A375 (cell line): ENCODE data around the gene GLB1L. TPM values are rescaled to one million over a fixed set of nuclear protein-coding genes. Genes with fewer than 3 reads are reported as not detected.

Experiments used
- small RNA-seq: library from RNA; depleted of rRNA; stranded (forward); fragments of <200 nt; gene quantifications from one replicate; pipeline ENCODE3, GENCODE V24; 2014
- total RNA-seq: library from RNA; depleted of rRNA; stranded (reverse); fragments of >200 nt; shearing (Covaris generic); gene quantifications from 2 replicates; pipeline ENCODE4 v1.2.3, GENCODE V29; 2014; rRNA removed

Gene GLB1L
- total RNA-seq = 10.8 and 14.0 TPM in 2 replicates

GRCh38 chr2:219245148-219245898 is at the start of gene GLB1L, which contains the start of gene STK16:
TSS of gene GLB1L (minus strand) at chr2:219245444. CDS start at chr2:219243573, 1,871 bp downstream.
TSS of gene STK16 (plus strand) at chr2:219245479. CDS start at chr2:219246000, 521 bp downstream.

GRCh38 chr2:219279151-219279915 is 34.1 kb upstream of the GLB1L start, which contains the start of gene DNAJB2:
TSS of gene DNAJB2 (plus strand) at chr2:219279366. CDS start at chr2:219279834, 468 bp downstream.

GRCh38 chr2:219253753-219254589 is 8.7 kb upstream of the GLB1L start, which contains the start of gene TUBA4A:
TSS of gene TUBA4A (minus strand) at chr2:219253918. CDS start at chr2:219253858, 60 bp downstream.

GRCh38 chr2:219252900-219253752 is 7.9 kb upstream of the GLB1L start, which contains the start of gene TUBA4B:
TSS of gene TUBA4B (plus strand) at chr2:219253243. CDS start at chr2:219253408, 165 bp downstream.

GRCh38 chr2:219229305-219230058 is 15.8 kb downstream of the GLB1L start, which contains the start of the genes ANKZF1 and ATG9A:
TSS of gene ANKZF1 (plus strand) at chr2:219229806. CDS start at chr2:219230258, 452 bp downstream.
TSS of gene ATG9A (minus strand) at chr2:219229636. CDS start at chr2:219228024, 1,612 bp downstream.

GRCh38 chr2:219218732-219219701 is 26.2 kb downstream of the GLB1L start, which contains the start of gene ABCB6:
TSS of gene ABCB6 (minus strand) at chr2:219218958. CDS start at chr2:219218673, 285 bp downstream.

GRCh38 chr2:219206328-219207133 is 38.7 kb downstream of the GLB1L start, which contains the start of gene ZFAND2B:
TSS of gene ZFAND2B (plus strand) at chr2:219206782. CDS start at chr2:219206988, 206 bp downstream.

Small RNAs within 50 kb of the gene (small RNA-seq; reads per million reads assigned to genes)
- not detected for gene MIR153-1

Other genes starting within 250 kb of the GLB1L start
- gene CFAP65, start 203.9 kb downstream of the GLB1L start, total RNA-seq = 0.08 TPM in 1 of 2 replicates, not detected in the other
- not detected in 2 replicates for gene IHH, start 184.5 kb downstream of the GLB1L start, total RNA-seq
- gene NHEJ1, start 84.6 kb downstream of the GLB1L start, total RNA-seq = 9.2 and 12.6 TPM in 2 replicates
- 0.19 and 0.42 TPM in 2 replicates for gene SLC23A3, start 75.4 kb downstream of the GLB1L start, total RNA-seq
- 21.7 and 25.0 TPM in 2 replicates for gene CNPPD1, start 68.5 kb downstream of the GLB1L start, total RNA-seq
- 22.8 and 23.2 TPM in 2 replicates for gene RETREG2, start 67.2 kb downstream of the GLB1L start, total RNA-seq
- gene ZFAND2B, start 38.7 kb downstream of the GLB1L start, total RNA-seq = 17.7 and 22.0 TPM in 2 replicates
- 24.7 and 25.5 TPM in 2 replicates for gene ABCB6, start 26.5 kb downstream of the GLB1L start, total RNA-seq
- 38.7 and 42.7 TPM in 2 replicates for gene ATG9A, start 15.8 kb downstream of the GLB1L start, total RNA-seq
- gene ANKZF1, start 15.6 kb downstream of the GLB1L start, total RNA-seq = 33.5 and 40.4 TPM in 2 replicates
- gene STK16, start within 50 bp of the GLB1L start, total RNA-seq = 10.3 and 12.0 TPM in 2 replicates
- gene TUBA4B, start 7.8 kb upstream of the GLB1L start, total RNA-seq = not detected in 2 replicates
- gene TUBA4A, start 8.5 kb upstream of the GLB1L start, total RNA-seq = 0.11 and 0.75 TPM in 2 replicates
- gene DNAJB2, start 33.9 kb upstream of the GLB1L start, total RNA-seq = 14.3 and 22.2 TPM in 2 replicates
- gene PTPRN, start 64.0 kb upstream of the GLB1L start, total RNA-seq = 2.8 and 3.5 TPM in 2 replicates
- not detected in 2 replicates for gene RESP18, start 87.3 kb upstream of the GLB1L start, total RNA-seq
- 33.4 and 47.8 TPM in 2 replicates for gene DNPEP, start 142.5 kb upstream of the GLB1L start, total RNA-seq
- gene DES, start 172.9 kb upstream of the GLB1L start, total RNA-seq = not detected in 2 replicates
- gene SPEG, start 189.4 kb upstream of the GLB1L start, total RNA-seq = 8.8 and 14.3 TPM in 2 replicates